Neuron (in vitro differentiated cells): Measurements from ENCODE around the gene WDR91.

Source experiments
- H2AFZ ChIP-seq: one replicate; pipeline ENCODE4 v1.6.1; 2013; ENCODE audit warnings: low read depth, mild to moderate bottlenecking, inconsistent platforms, low read length, moderate library complexity
- H3K27me3 ChIP-seq: one replicate; pipeline ENCODE4 v1.6.1; 2013; ENCODE audit warnings: low read length; ENCODE audit not compliant: insufficient read depth
- H3K36me3 ChIP-seq: one replicate; pipeline ENCODE4 v1.6.1; 2013; ENCODE audit warnings: low read length; ENCODE audit not compliant: insufficient read depth
- H3K4me1 ChIP-seq: one replicate; pipeline ENCODE4 v1.6.1; 2013; ENCODE audit warnings: low read length; ENCODE audit not compliant: insufficient read depth
- H3K4me3 ChIP-seq: 2 replicates; pipeline ENCODE4 v1.5.1; 2013; ENCODE audit warnings: mild to moderate bottlenecking, low read length, moderate library complexity
- H3K9me3 ChIP-seq: one replicate; pipeline ENCODE4 v1.6.1; 2013; ENCODE audit warnings: low read length

Gene WDR91

DNA sequence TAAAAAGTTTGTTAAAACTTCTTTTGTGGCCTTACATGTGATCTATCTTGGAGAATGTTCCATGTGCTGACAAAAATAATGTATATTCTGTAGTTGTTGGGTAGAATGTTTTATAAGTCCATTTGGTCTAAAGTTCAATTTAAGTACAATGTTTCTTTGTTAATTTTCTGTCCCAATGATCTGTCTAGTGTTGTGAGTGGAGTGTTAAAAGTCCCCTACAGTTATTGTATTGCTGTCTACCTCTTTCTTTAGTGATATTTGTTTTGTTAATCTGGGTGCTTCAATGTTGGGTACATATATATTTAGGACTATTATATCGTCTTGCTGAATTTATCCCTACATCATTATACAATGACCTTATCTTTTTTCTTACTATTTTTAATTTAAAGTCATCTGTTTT is 56.6 kb downstream of the WDR91 start:
- Histone ChIP-seq H3K4me3 (no peak overlapping the region), H3K27me3 (no peaks in the 10 kb centered on the region), H3K4me1 (no peaks in the 10 kb centered on the region), H3K9me3 (peaks cover 19% of the 10 kb centered on the region), H3K36me3 (peaks cover 7% of the 10 kb centered on the region), H2AFZ (no peak overlapping the region)

DNA sequence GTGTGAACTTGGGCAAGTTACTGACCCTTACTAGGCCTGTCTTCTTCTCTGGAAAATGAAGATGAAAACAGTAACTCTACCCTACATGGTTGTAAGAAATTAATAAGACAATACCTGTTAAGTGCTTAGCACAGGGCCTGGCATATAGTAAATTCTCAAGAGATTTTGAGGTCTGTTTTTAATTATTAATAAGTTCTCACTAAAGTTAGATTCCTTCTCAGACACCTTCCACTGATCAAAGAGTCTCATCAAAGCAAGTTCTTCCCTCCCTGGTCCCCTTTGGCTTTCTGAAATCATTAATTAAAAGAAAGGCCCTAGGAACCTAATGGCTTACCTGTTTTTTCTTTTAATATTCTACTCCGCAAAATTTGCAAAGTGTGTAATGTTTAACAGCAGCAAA is 58.9 kb downstream of the WDR91 start:
- H3K4me1 ChIP-seq = no peaks in the 10 kb centered on the region
- no peak overlapping the region for H2AFZ ChIP-seq
- no peak overlapping the region for H3K4me3 ChIP-seq
- no peaks in the 10 kb centered on the region for H3K36me3 ChIP-seq
- H3K9me3 ChIP-seq = peaks cover 6% of the 10 kb centered on the region
- no peaks in the 10 kb centered on the region for H3K27me3 ChIP-seq

DNA sequence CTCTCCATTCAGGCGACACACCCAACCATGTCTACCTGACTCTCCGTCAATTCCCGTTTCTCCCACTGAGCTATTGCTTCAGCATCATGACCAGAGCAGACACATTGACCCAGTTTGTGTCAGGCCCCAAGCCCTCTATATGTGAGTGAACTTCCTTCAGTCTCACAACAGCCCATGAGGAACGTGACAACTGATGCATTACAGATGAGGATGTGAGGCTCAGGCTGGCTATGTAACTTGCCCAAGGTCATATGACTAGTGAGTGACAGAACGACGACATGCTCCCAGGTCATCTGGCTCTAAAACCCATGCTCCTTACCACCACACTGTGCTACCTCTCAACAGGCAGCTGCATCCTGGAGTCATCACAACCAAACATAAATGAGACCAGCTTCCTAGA is 59.8 kb downstream of the WDR91 start:
- Histone ChIP-seq H2AFZ (no peak overlapping the region), H3K36me3 (no peaks in the 10 kb centered on the region), H3K4me3 (no peak overlapping the region), H3K9me3 (peaks cover 2% of the 10 kb centered on the region), H3K4me1 (no peaks in the 10 kb centered on the region), H3K27me3 (no peaks in the 10 kb centered on the region)

DNA sequence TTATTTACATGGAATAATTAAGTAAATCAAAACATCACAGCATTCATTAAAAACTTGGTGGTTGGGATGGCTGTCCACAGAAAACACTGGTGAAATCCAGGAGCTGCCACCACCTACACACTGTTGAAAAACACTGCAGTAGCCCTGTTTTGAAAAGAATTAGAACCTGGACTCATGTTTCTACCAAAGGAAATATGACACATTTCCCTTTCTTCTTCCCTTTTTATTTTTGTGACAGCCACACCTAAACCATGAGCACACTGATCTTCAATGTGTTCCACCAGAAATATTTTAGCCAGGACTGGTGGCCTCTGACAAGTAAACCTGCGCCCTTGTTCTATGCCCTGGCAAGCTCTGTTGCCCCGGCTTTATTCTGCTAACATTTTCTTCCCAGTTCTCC is 60.2 kb downstream of the WDR91 start:
- Histone ChIP-seq H3K9me3 (peaks cover 2% of the 10 kb centered on the region), H3K36me3 (no peaks in the 10 kb centered on the region), H2AFZ (no peak overlapping the region), H3K4me3 (no peak overlapping the region), H3K27me3 (no peaks in the 10 kb centered on the region), H3K4me1 (no peaks in the 10 kb centered on the region)

DNA sequence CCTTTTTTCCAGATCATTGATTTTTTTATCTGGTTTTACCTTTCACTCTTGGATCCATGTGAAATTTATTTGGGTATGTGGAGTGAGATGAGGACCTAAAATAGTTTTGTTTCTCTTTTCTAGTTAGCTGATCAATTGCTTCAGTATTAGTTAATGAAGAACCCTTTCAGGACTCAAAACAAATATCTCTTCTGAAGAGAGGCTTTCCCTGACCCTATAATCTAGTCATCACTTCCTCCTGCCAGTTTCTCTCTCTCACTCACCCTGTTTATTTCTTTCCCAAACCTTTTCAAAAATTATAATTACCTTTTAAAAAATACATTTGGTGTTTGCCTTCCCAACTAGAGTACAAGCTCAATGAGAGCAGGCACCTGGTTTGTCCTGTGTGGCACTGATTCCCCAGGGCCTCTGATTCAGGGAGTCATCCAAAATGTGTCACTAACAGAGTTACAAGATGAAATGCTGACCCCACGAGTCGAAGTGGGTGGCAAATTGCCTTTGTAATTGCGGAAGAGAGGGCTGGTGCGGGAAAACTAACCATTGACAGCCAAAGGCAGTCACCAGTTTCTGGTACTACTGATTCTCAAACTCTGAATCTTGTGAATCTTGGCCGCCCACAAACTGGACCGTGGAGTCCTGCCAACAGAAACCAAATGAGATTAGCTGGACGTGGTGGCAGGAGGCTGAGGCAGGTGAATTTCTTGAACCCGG is 61.1 kb downstream of the WDR91 start:
- H3K9me3 ChIP-seq = no peaks in the 10 kb centered on the region
- no peaks in the 10 kb centered on the region for H3K27me3 ChIP-seq
- no peak overlapping the region for H3K4me3 ChIP-seq
- H2AFZ ChIP-seq = no peak overlapping the region
- no peaks in the 10 kb centered on the region for H3K36me3 ChIP-seq
- no peaks in the 10 kb centered on the region for H3K4me1 ChIP-seq

DNA sequence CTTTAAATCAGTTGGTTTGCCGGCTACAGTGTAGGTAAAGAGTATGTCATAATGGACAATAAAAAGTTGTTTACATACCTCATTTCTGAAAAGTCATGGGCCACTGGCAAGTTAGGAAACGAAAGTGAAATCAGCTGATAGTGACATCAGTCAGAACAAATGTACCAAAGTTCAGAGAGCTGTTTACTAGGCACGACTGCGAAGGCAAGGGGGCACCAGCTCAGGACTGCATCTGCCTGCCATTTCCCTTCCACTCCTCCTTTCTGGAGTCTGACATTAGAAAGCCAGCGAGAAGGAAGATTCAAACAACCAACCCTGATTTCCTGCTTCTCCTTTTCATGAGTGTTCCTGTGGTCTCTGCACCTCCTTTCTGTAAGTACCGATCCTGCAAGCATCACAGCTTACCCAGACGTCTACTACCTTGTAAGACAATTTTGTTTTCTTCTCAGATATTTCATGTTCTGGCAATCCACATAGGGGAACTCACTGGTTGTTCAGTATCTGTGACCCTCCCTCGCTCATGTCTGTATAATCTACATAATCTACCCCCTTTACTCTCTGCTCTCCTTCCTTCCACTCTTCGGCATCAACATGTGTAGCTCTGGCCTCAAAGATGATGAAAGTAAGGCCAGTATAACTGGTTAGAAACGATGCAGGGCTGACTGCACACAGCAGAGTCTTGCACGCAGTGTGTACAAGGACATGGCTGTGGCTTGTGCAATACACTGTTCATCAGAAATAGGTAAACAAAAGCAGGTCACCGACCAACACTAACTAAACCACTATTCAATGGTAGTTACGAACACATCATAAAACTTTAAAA is 63.2 kb downstream of the WDR91 start, which contains the start of gene TMEM140:
TMEM140 (plus strand) TSS at position 174 of the 823 bp plus-strand sequence. CDS start 16,370 bp downstream, outside the sequence.
- H2AFZ ChIP-seq = no peak within 1 kb of the TSS
- H3K4me1 ChIP-seq = no peaks in the 10 kb centered on the region
- H3K4me3 ChIP-seq = no peak within 1 kb of the TSS
- no peaks in the 10 kb centered on the region for H3K9me3 ChIP-seq
- H3K27me3 ChIP-seq = no peaks in the 10 kb centered on the region
- no peaks in the 10 kb centered on the region for H3K36me3 ChIP-seq

DNA sequence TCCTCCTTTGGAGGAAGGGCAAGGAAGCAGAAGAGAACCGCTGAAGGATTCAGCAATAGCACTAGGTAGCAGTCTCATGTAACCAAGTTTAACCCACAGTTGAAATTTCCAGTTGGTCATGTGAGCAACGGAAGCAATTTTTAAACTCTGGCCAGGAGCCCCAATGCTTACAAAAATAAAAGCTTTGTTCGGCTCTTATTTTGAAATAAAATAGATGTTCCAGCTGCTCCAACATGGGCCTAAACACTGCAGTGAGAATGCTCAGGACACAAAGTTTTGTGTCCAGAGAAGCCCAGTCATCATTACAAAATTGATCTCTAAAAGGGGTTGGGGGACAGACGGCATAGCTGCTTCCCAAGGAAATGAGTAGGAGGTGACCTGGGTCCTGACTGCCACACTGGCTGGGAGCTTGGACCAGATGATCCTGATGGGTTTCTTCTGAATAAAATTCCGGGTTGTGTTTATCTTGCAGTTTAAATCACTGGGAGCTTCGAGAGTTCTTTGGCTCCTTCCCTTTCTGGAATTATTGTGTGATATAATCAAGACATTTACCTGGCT is 63.9 kb downstream of the WDR91 start:
- Histone ChIP-seq H3K4me3 (no peak overlapping the region), H2AFZ (no peak overlapping the region), H3K36me3 (no peaks in the 10 kb centered on the region), H3K4me1 (no peaks in the 10 kb centered on the region), H3K27me3 (no peaks in the 10 kb centered on the region), H3K9me3 (no peaks in the 10 kb centered on the region)

DNA sequence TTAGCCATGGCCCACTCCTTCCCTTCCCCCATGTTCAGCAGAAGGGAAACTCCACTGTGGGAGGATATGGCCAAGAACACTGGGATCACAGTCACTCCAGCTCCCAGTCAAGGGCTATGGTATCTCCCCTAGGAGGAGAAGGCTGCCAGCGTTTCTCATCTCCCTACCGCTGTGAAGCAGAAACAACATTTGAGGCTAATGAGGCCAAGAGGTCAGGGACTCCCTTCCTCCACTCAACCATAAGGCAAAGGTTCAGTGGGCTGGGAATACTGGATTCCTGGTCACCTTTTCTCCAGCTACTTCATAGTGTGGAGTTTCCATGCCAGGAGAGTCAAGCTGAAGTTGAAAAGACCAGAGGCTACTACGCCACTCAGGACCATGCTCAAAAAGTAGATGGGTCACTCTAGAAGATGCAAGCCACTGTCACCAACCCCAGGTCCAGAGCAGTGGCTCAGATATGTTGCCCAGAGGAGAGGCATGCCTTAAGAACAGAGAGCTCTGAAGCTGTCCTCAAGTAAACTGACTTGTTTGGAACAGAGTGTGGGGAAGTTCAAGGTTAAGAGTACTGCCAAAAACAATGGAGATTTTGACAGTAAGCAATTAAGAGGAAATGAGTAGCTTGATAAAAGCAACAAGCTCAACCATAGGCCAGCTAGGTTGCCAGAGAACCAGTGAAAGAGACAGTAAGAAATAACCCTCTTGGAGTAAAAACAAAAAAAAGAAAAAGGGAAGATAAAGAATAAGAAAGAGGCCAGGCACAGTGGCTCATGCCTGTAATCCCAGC is 67.2 kb downstream of the WDR91 start:
- Histone ChIP-seq H3K4me3 (no peak overlapping the region), H3K4me1 (no peaks in the 10 kb centered on the region), H2AFZ (no peak overlapping the region), H3K27me3 (no peaks in the 10 kb centered on the region), H3K36me3 (no peaks in the 10 kb centered on the region), H3K9me3 (no peaks in the 10 kb centered on the region)
